ENCODE data around the gene PPM1H. TPM values are rescaled to one million over a fixed set of nuclear protein-coding genes. Genes with fewer than 3 reads are reported as not detected.

PPM1H gene
- polyA plus RNA-seq, 1 of the 3 experiments (the other 2 are of a cell fraction): 0.13 TPM

GRCh38 chr12:62758216-62758615, 176.7 kb downstream of the PPM1H start:
- no peak overlapping the region for H2AFZ ChIP-seq (ENCODE audit: low read depth)
- no peaks in the 10 kb centered on the region for H4K20me1 ChIP-seq (ENCODE audit: insufficient read depth)
- no peaks in the 10 kb centered on the region for H3K36me3 ChIP-seq (replicated peaks in 1 of 2; ENCODE audit: control insufficient read depth in 1 of 2, insufficient read depth in 2 of 2, low read length in 1 of 2)
- no peaks in the 10 kb centered on the region for H3F3A ChIP-seq (replicated peaks; ENCODE audit: insufficient read depth)
- no peaks in the 10 kb centered on the region for H3K9me2 ChIP-seq
- no peak overlapping the region for H3K4me2 ChIP-seq
- H3K27me3 ChIP-seq (ENCODE audit: insufficient read depth): no peaks in the 10 kb centered on the region
- H3K27ac ChIP-seq (ENCODE audit: low read depth in 2 of 2, low read length in 1 of 2): no peak overlapping the region
- no peak overlapping the region for H3K4me3 ChIP-seq (ENCODE audit: low read depth in 2 of 2, low read length in 1 of 2)
- no peak for DNase-seq
- CTCF ChIA-PET: no interaction called here
- no peaks in the 10 kb centered on the region for H3K79me2 ChIP-seq (ENCODE audit: insufficient read depth)
- WGBS (ENCODE audit: low lambda C conversion rate): 82% methylated on average over 1 of the region's 1 CpG
- H3K9ac ChIP-seq: no peak overlapping the region
- POLR2A ChIA-PET: no interaction called here
- H3K4me1 ChIP-seq (ENCODE audit: control insufficient read depth in 1 of 2, insufficient read depth in 2 of 2, low read depth in 1 of 2, low read length in 1 of 2): no peaks in the 10 kb centered on the region
- TF ChIP-seq IRF3 (IDR thresholded peaks at IDR 0.05; ENCODE audit: low read depth, low read length): no peak
- no peak for TF ChIP-seq ELF1 (IDR thresholded peaks at IDR 0.05)
- no peak for TF ChIP-seq MXI1 (IDR thresholded peaks at IDR 0.05; ENCODE audit: low read depth, low read length)
- TF ChIP-seq, protein P1, sequence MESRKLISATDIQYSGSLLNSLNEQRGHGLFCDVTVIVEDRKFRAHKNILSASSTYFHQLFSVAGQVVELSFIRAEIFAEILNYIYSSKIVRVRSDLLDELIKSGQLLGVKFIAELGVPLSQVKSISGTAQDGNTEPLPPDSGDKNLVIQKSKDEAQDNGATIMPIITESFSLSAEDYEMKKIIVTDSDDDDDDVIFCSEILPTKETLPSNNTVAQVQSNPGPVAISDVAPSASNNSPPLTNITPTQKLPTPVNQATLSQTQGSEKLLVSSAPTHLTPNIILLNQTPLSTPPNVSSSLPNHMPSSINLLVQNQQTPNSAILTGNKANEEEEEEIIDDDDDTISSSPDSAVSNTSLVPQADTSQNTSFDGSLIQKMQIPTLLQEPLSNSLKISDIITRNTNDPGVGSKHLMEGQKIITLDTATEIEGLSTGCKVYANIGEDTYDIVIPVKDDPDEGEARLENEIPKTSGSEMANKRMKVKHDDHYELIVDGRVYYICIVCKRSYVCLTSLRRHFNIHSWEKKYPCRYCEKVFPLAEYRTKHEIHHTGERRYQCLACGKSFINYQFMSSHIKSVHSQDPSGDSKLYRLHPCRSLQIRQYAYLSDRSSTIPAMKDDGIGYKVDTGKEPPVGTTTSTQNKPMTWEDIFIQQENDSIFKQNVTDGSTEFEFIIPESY (IDR thresholded peaks at IDR 0.05; ENCODE audit: borderline replicate concordance, low read depth): no peak
- TF ChIP-seq RFX5 (IDR thresholded peaks at IDR 0.05; ENCODE audit: low read length): no peak
- TF ChIP-seq SIN3A (IDR thresholded peaks at IDR 0.05; ENCODE audit: borderline replicate concordance, low read depth, low read length): no peak
- no peak for TF ChIP-seq MAX (IDR thresholded peaks at IDR 0.05; ENCODE audit: low read depth)
- no peak for TF ChIP-seq RXRA (IDR thresholded peaks at IDR 0.05; ENCODE audit: borderline replicate concordance, low read depth)
- no peak for TF ChIP-seq TCF12 (IDR thresholded peaks at IDR 0.05)
- TF ChIP-seq, protein P2, sequence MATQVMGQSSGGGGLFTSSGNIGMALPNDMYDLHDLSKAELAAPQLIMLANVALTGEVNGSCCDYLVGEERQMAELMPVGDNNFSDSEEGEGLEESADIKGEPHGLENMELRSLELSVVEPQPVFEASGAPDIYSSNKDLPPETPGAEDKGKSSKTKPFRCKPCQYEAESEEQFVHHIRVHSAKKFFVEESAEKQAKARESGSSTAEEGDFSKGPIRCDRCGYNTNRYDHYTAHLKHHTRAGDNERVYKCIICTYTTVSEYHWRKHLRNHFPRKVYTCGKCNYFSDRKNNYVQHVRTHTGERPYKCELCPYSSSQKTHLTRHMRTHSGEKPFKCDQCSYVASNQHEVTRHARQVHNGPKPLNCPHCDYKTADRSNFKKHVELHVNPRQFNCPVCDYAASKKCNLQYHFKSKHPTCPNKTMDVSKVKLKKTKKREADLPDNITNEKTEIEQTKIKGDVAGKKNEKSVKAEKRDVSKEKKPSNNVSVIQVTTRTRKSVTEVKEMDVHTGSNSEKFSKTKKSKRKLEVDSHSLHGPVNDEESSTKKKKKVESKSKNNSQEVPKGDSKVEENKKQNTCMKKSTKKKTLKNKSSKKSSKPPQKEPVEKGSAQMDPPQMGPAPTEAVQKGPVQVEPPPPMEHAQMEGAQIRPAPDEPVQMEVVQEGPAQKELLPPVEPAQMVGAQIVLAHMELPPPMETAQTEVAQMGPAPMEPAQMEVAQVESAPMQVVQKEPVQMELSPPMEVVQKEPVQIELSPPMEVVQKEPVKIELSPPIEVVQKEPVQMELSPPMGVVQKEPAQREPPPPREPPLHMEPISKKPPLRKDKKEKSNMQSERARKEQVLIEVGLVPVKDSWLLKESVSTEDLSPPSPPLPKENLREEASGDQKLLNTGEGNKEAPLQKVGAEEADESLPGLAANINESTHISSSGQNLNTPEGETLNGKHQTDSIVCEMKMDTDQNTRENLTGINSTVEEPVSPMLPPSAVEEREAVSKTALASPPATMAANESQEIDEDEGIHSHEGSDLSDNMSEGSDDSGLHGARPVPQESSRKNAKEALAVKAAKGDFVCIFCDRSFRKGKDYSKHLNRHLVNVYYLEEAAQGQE (IDR thresholded peaks at IDR 0.05; ENCODE audit: low read depth, low read length): no peak
- no peak for TF ChIP-seq TAF1 (IDR thresholded peaks at IDR 0.05; ENCODE audit: borderline replicate concordance, low read depth, low read length)
- TF ChIP-seq GABPA (IDR thresholded peaks at IDR 0.05; ENCODE audit: low read depth): no peak
- no peak for TF ChIP-seq USF1 (IDR thresholded peaks at IDR 0.05; ENCODE audit: borderline replicate concordance, low read depth)
- TF ChIP-seq, protein P3, sequence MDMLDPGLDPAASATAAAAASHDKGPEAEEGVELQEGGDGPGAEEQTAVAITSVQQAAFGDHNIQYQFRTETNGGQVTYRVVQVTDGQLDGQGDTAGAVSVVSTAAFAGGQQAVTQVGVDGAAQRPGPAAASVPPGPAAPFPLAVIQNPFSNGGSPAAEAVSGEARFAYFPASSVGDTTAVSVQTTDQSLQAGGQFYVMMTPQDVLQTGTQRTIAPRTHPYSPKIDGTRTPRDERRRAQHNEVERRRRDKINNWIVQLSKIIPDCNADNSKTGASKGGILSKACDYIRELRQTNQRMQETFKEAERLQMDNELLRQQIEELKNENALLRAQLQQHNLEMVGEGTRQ (IDR thresholded peaks at IDR 0.05; ENCODE audit: borderline replicate concordance, low read depth, low read length): no peak
- no peak for TF ChIP-seq FOSL2 (IDR thresholded peaks at IDR 0.05; ENCODE audit: borderline replicate concordance, low read depth)
- TF ChIP-seq CTCF (IDR thresholded peaks at IDR 0.05): no peak
- H3K9me3 ChIP-seq: no peaks in the 10 kb centered on the region
